Measurements from ENCODE around the gene ACOT11.

ACOT11 gene

GRCh38 chr1:54595956-54596498 is 48.0 kb downstream of the ACOT11 start:
- FAIRE-seq (no peak), DNase-seq (ENCODE audit: insufficient read length, low spot score) (no peak)
- TF ChIP-seq POU2F2 (IDR thresholded peaks at IDR 0.05; ENCODE audit: low read depth, low read length) (no peak), POLR2A (IDR thresholded peaks at IDR 0.05; ENCODE audit: low read depth, low read length) (no peak), PAX5 (IDR thresholded peaks at IDR 0.05; ENCODE audit: insufficient read depth, low read length, severe bottlenecking) (no peak), POLR2AphosphoS5 (IDR thresholded peaks at IDR 0.05; ENCODE audit: low read depth, low read length) (no peak), SPI1 (IDR thresholded peaks at IDR 0.05; ENCODE audit: low read depth, low read length) (no peak), TAF1 (IDR thresholded peaks at IDR 0.05; ENCODE audit: low read depth, low read length) (no peak)

GRCh38 chr1:54596756-54597155 is 48.7 kb downstream of the ACOT11 start:
- TF ChIP-seq SPI1 (IDR thresholded peaks at IDR 0.05; ENCODE audit: low read depth, low read length): no peak
- no peak for TF ChIP-seq PAX5 (IDR thresholded peaks at IDR 0.05; ENCODE audit: insufficient read depth, low read length, severe bottlenecking)
- TF ChIP-seq POLR2A (IDR thresholded peaks at IDR 0.05; ENCODE audit: low read depth, low read length): no peak
- TF ChIP-seq POU2F2 (IDR thresholded peaks at IDR 0.05; ENCODE audit: low read depth, low read length): no peak
- no peak for TF ChIP-seq TAF1 (IDR thresholded peaks at IDR 0.05; ENCODE audit: low read depth, low read length)
- no peak for TF ChIP-seq POLR2AphosphoS5 (IDR thresholded peaks at IDR 0.05; ENCODE audit: low read depth, low read length)
- DNase-seq (ENCODE audit: insufficient read length, low spot score) (no peak), FAIRE-seq (no peak)

GRCh38 chr1:54597455-54598030 is 49.5 kb downstream of the ACOT11 start:
- TF ChIP-seq POU2F2 (IDR thresholded peaks at IDR 0.05; ENCODE audit: low read depth, low read length) (no peak), SPI1 (IDR thresholded peaks at IDR 0.05; ENCODE audit: low read depth, low read length) (no peak), POLR2AphosphoS5 (IDR thresholded peaks at IDR 0.05; ENCODE audit: low read depth, low read length) (no peak), PAX5 (IDR thresholded peaks at IDR 0.05; ENCODE audit: insufficient read depth, low read length, severe bottlenecking) (no peak)
- no peak for FAIRE-seq
- DNase-seq (ENCODE audit: insufficient read length, low spot score): no peak

GRCh38 chr1:54599211-54599823 is 51.3 kb downstream of the ACOT11 start:
- no peak for FAIRE-seq
- no peak for DNase-seq (ENCODE audit: insufficient read length, low spot score)
- no peak for TF ChIP-seq SPI1 (IDR thresholded peaks at IDR 0.05; ENCODE audit: low read depth, low read length)
- TF ChIP-seq TAF1 (IDR thresholded peaks at IDR 0.05; ENCODE audit: low read depth, low read length): no peak
- TF ChIP-seq POLR2A (IDR thresholded peaks at IDR 0.05; ENCODE audit: low read depth, low read length): no peak
- no peak for TF ChIP-seq POLR2AphosphoS5 (IDR thresholded peaks at IDR 0.05; ENCODE audit: low read depth, low read length)
- no peak for TF ChIP-seq POU2F2 (IDR thresholded peaks at IDR 0.05; ENCODE audit: low read depth, low read length)
- TF ChIP-seq PAX5 (IDR thresholded peaks at IDR 0.05; ENCODE audit: insufficient read depth, low read length, severe bottlenecking): no peak

- DNase-seq (ENCODE audit: insufficient read length, low spot score) (no peak), FAIRE-seq (no peak)
- TF ChIP-seq SPI1 (IDR thresholded peaks at IDR 0.05; ENCODE audit: low read depth, low read length) (no peak), POLR2A (IDR thresholded peaks at IDR 0.05; ENCODE audit: low read depth, low read length) (no peak), TAF1 (IDR thresholded peaks at IDR 0.05; ENCODE audit: low read depth, low read length) (no peak), POLR2AphosphoS5 (IDR thresholded peaks at IDR 0.05; ENCODE audit: low read depth, low read length) (no peak), POU2F2 (IDR thresholded peaks at IDR 0.05; ENCODE audit: low read depth, low read length) (no peak), PAX5 (IDR thresholded peaks at IDR 0.05; ENCODE audit: insufficient read depth, low read length, severe bottlenecking) (no peak)
Observed at GRCh38 chr1:54600947-54601721, 53.1 kb downstream of the ACOT11 start.

- no peak for FAIRE-seq
- DNase-seq (ENCODE audit: insufficient read length, low spot score): no peak
- TF ChIP-seq PAX5 (IDR thresholded peaks at IDR 0.05; ENCODE audit: insufficient read depth, low read length, severe bottlenecking) (no peak), SPI1 (IDR thresholded peaks at IDR 0.05; ENCODE audit: low read depth, low read length) (no peak), POU2F2 (IDR thresholded peaks at IDR 0.05; ENCODE audit: low read depth, low read length) (no peak), POLR2AphosphoS5 (IDR thresholded peaks at IDR 0.05; ENCODE audit: low read depth, low read length) (no peak), TAF1 (IDR thresholded peaks at IDR 0.05; ENCODE audit: low read depth, low read length) (no peak), POLR2A (IDR thresholded peaks at IDR 0.05; ENCODE audit: low read depth, low read length) (no peak)
Observed at GRCh38 chr1:54601730-54602129, 53.7 kb downstream of the ACOT11 start.

GRCh38 chr1:54602554-54602953 is 54.5 kb downstream of the ACOT11 start:
- DNase-seq (ENCODE audit: insufficient read length, low spot score) (no peak), FAIRE-seq (no peak)
- TF ChIP-seq POU2F2 (IDR thresholded peaks at IDR 0.05; ENCODE audit: low read depth, low read length) (no peak), POLR2A (IDR thresholded peaks at IDR 0.05; ENCODE audit: low read depth, low read length) (no peak), SPI1 (IDR thresholded peaks at IDR 0.05; ENCODE audit: low read depth, low read length) (no peak), POLR2AphosphoS5 (IDR thresholded peaks at IDR 0.05; ENCODE audit: low read depth, low read length) (no peak), TAF1 (IDR thresholded peaks at IDR 0.05; ENCODE audit: low read depth, low read length) (no peak), PAX5 (IDR thresholded peaks at IDR 0.05; ENCODE audit: insufficient read depth, low read length, severe bottlenecking) (no peak)

GRCh38 chr1:54603241-54603640 is 55.2 kb downstream of the ACOT11 start:
- FAIRE-seq: no peak
- DNase-seq (ENCODE audit: insufficient read length, low spot score): no peak
- TF ChIP-seq PAX5 (IDR thresholded peaks at IDR 0.05; ENCODE audit: insufficient read depth, low read length, severe bottlenecking) (no peak), TAF1 (IDR thresholded peaks at IDR 0.05; ENCODE audit: low read depth, low read length) (no peak), POLR2AphosphoS5 (IDR thresholded peaks at IDR 0.05; ENCODE audit: low read depth, low read length) (no peak)

- FAIRE-seq (no peak), DNase-seq (ENCODE audit: insufficient read length, low spot score) (no peak)
- no peak for TF ChIP-seq TAF1 (IDR thresholded peaks at IDR 0.05; ENCODE audit: low read depth, low read length)
- no peak for TF ChIP-seq POLR2AphosphoS5 (IDR thresholded peaks at IDR 0.05; ENCODE audit: low read depth, low read length)
- TF ChIP-seq POLR2A (IDR thresholded peaks at IDR 0.05; ENCODE audit: low read depth, low read length): no peak
- no peak for TF ChIP-seq SPI1 (IDR thresholded peaks at IDR 0.05; ENCODE audit: low read depth, low read length)
- no peak for TF ChIP-seq PAX5 (IDR thresholded peaks at IDR 0.05; ENCODE audit: insufficient read depth, low read length, severe bottlenecking)
Observed at GRCh38 chr1:54604051-54604450, 56.0 kb downstream of the ACOT11 start.
